NT2/D1 (cell line): ENCODE data around the gene USP7.

ENCODE experiments used
- SUZ12 ChIP-seq: IDR thresholded peaks from 2 replicates; pipeline ENCODE4 v1.6.1; 2011; ENCODE audit not compliant: insufficient read length, insufficient read depth; ENCODE audit errors: extremely low read depth
- YY1 ChIP-seq: IDR thresholded peaks from 2 replicates; pipeline ENCODE4 v1.6.1; 2011; ENCODE audit not compliant: insufficient read length, insufficient read depth
- ZNF274 ChIP-seq: IDR thresholded peaks from 2 replicates; pipeline ENCODE4 v1.6.1; 2011; ENCODE audit warnings: mild to moderate bottlenecking, low read depth, low read length

GRCh38 chr16:9002042-9002441 is 38.3 kb upstream of the USP7 start:
- no peak for TF ChIP-seq YY1
- no peak for TF ChIP-seq ZNF274
- TF ChIP-seq SUZ12 = no peak
